ENCODE data around the gene CFAP73. TPM values are rescaled to one million over a fixed set of nuclear protein-coding genes. Genes with fewer than 3 reads are reported as not detected.

The CFAP73 gene
- total and polyA plus RNA-seq, 4 experiments from 2014 or later: 0.18 TPM; not detected in 3

DNA sequence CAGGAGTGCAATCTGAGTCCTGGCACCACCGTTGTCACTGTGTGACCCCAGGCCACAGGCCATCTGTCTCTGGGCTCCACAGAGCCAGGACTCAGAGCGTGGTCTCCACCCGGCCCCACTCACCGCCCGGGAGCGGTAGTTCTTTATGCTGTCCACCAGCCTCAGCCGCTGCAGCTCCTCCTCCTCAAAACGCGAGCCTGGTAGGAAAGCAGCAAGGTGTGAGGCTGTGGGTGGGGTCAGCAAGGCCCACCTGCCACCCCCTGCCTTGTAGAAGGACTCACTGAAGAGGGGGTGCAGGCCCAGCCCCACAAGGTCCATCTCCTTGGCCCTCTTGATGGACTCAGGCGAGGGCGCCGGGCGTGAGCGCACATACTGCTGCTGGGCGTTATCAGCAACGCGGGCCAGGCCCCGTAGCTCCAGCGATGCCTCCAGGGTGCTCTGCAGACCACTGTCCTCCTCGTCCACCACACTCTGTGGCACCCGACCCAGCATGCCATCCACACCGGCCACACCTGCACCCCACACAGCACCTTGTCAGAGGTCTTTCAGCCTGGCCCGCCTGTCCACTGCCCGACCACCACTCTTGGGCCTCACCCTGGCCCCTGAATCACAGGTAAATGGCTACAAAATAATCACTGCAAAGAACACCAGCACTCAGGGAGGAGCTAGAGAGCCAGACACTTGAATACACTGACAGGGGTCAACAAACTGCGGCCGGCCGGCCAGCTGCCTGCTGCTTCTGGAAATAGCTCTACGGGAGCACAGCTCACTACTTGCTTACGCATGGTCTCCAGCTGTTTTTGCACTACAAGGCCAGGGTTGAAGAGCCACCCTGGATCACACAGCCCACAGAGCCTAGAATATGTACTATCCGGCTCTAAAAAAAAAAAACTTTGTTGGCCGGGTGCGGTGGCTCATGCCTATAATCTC lies 16.3 kb downstream of the CFAP73 start:
- Mint-ChIP-seq H3K4me1 (peaks cover 0 to 5% (median 0%) of the 10 kb centered on the region in 4 donors), H3K36me3 (peaks cover 42 to 57% of the 10 kb centered on the region in 2 donors), H3K27me3 (no peaks in the 10 kb centered on the region), H3K27ac (peak overlapping the region in 1 of 7 donors; percentile 53), H3K4me3 (no peak overlapping the region), H3K9me3 (no peaks in the 10 kb centered on the region)
- H3K4me3 ChIP-seq (ENCODE audit: low read length in 2 of 2): no peak overlapping the region
- POLR2A ChIA-PET (ENCODE audit: partially characterized antibody): no interaction called here
- H3K4me1 ChIP-seq (ENCODE audit: insufficient read depth, low read length): no peaks in the 10 kb centered on the region
- no peaks in the 10 kb centered on the region for H3K9me3 ChIP-seq (ENCODE audit: control insufficient read depth in 1 of 2, low read length in 2 of 2)
- H3K36me3 ChIP-seq (ENCODE audit: insufficient read depth, low read length): peaks cover 77% of the 10 kb centered on the region
- H3K27ac ChIP-seq (ENCODE audit: low read depth, low read length): no peak overlapping the region
- intact Hi-C loops (cut with micrococcal nuclease): no loop called here
- CTCF ChIA-PET (ENCODE audit: partially characterized antibody): interaction anchor here (0.6 to 2.1 kb wide), 6 partner anchors 8 to 130 kb away, joined by 3 to 15 read pairs (median 4); partner anchors contain the start of gene CFAP73
- no peak for DNase-seq
- H3K27me3 ChIP-seq (ENCODE audit: insufficient read depth, low read length): no peaks in the 10 kb centered on the region

DNA sequence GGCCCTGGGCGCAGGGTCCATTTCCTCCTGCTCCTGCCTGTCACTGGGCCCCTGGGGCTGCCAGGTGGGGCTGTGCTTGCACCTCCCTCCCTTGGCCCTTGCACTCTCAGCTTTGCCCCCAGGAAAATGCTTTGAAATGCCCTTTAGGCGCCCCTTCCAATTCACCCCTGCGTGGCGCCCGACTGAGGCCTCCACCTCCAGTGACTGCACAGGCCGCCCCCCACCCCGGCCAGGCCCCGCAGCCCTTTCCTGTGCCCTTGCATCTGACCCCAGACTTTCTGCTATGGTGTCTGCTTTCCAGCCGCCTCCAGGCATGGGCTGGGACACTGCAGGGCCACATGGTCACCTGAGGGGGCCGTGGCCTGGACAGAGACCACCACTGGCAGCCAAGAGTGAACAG lies 18.3 kb downstream of the CFAP73 start:
- Mint-ChIP-seq H3K4me1 (peaks cover 0 to 3% (median 0%) of the 10 kb centered on the region in 4 donors), H3K27me3 (no peaks in the 10 kb centered on the region), H3K4me3 (no peak overlapping the region), H3K9me3 (no peaks in the 10 kb centered on the region), H3K36me3 (peaks cover 52 to 68% of the 10 kb centered on the region in 2 donors), H3K27ac (no peak overlapping the region)
- Histone ChIP-seq H3K4me3 (ENCODE audit: low read length in 2 of 2) (no peak overlapping the region), H3K36me3 (ENCODE audit: insufficient read depth, low read length) (peaks cover 88% of the 10 kb centered on the region), H3K9me3 (ENCODE audit: control insufficient read depth in 1 of 2, low read length in 2 of 2) (no peaks in the 10 kb centered on the region), H3K4me1 (ENCODE audit: insufficient read depth, low read length) (no peaks in the 10 kb centered on the region), H3K27ac (ENCODE audit: low read depth, low read length) (no peak overlapping the region), H3K27me3 (ENCODE audit: insufficient read depth, low read length) (no peaks in the 10 kb centered on the region)
- ChIA-PET POLR2A (ENCODE audit: partially characterized antibody) (no interaction called here), CTCF (ENCODE audit: partially characterized antibody) (interaction anchor here (1.0 kb wide), 1 partner anchor 69 kb away, joined by 3 read pairs; no protein-coding TSS in a partner anchor)
- intact Hi-C loops (cut with micrococcal nuclease): no loop called here
- no peak for DNase-seq

DNA sequence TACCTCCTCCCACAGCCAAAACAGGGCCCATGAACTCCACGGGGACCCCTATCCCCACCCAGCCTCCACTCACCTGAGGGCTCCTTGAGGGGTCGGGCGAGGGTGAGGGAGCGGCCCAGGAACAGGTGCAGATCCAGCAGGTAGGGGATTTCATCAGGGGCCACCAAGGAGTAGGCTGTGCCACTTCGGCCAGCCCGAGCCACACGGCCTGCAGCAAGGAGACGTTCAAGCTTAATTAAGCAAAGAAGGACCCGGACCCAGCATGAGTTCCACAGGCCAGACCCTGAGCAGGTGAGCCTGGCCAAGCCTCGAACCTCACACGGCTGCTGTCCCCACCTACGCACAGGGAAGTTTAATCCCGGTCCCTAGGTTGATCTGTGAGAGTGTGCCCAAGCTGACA lies 20.2 kb downstream of the CFAP73 start:
- Histone ChIP-seq H3K4me1 (ENCODE audit: insufficient read depth, low read length) (no peaks in the 10 kb centered on the region), H3K4me3 (ENCODE audit: low read length in 2 of 2) (no peak overlapping the region), H3K27me3 (ENCODE audit: insufficient read depth, low read length) (no peaks in the 10 kb centered on the region), H3K36me3 (ENCODE audit: insufficient read depth, low read length) (peaks cover 84% of the 10 kb centered on the region), H3K27ac (ENCODE audit: low read depth, low read length) (no peak overlapping the region), H3K9me3 (ENCODE audit: control insufficient read depth in 1 of 2, low read length in 2 of 2) (no peaks in the 10 kb centered on the region)
- H3K27me3 Mint-ChIP-seq: no peaks in the 10 kb centered on the region
- intact Hi-C loops (cut with micrococcal nuclease): no loop called here
- CTCF ChIA-PET (ENCODE audit: partially characterized antibody): interaction anchor here (0.7 to 5.7 kb wide), 3 partner anchors 10 to 121 kb away, joined by 3 to 38 read pairs (median 6); no protein-coding TSS in a partner anchor
- H3K36me3 Mint-ChIP-seq: peaks cover 55 to 72% of the 10 kb centered on the region in 2 donors
- no peaks in the 10 kb centered on the region for H3K9me3 Mint-ChIP-seq
- POLR2A ChIA-PET (ENCODE audit: partially characterized antibody): no interaction called here
- no peak for DNase-seq
- no peak overlapping the region for H3K27ac Mint-ChIP-seq
- H3K4me3 Mint-ChIP-seq: no peak overlapping the region
- peaks cover 2 to 5% (median 4%) of the 10 kb centered on the region in 4 donors for H3K4me1 Mint-ChIP-seq

DNA sequence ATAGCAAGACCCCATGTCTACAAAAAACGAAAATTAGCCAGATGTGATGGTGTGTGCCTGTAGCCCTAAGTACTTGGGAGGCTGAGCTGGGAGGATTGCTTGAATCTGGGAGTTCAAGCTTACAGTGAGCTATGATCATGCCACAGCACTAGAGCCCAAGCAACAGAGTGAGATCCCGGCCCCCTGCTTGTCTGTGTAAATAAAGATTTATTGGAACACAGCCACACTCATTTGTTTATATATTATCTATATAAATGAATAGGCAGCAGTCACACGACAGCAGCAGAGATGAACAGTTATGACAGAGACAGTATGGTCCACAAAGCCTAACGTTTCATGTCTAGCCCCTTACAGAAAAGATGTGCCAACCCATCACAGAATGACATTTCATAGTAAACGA lies 20.9 kb downstream of the CFAP73 start:
- Histone ChIP-seq H3K9me3 (ENCODE audit: control insufficient read depth in 1 of 2, low read length in 2 of 2) (no peaks in the 10 kb centered on the region), H3K27ac (ENCODE audit: low read depth, low read length) (no peak overlapping the region), H3K4me1 (ENCODE audit: insufficient read depth, low read length) (no peaks in the 10 kb centered on the region), H3K27me3 (ENCODE audit: insufficient read depth, low read length) (no peaks in the 10 kb centered on the region), H3K4me3 (ENCODE audit: low read length in 2 of 2) (no peak overlapping the region), H3K36me3 (ENCODE audit: insufficient read depth, low read length) (peaks cover 76% of the 10 kb centered on the region)
- intact Hi-C loops (cut with micrococcal nuclease): no loop called here
- no peak overlapping the region for H3K4me3 Mint-ChIP-seq
- H3K27me3 Mint-ChIP-seq: no peaks in the 10 kb centered on the region
- H3K9me3 Mint-ChIP-seq: no peaks in the 10 kb centered on the region
- H3K4me1 Mint-ChIP-seq: peaks cover 2 to 7% (median 4%) of the 10 kb centered on the region in 4 donors
- H3K27ac Mint-ChIP-seq: no peak overlapping the region
- H3K36me3 Mint-ChIP-seq: peaks cover 60 to 71% of the 10 kb centered on the region in 2 donors
- ChIA-PET POLR2A (ENCODE audit: partially characterized antibody) (interaction anchor here (0.9 kb wide), 1 partner anchor 15 kb away, joined by 4 read pairs; the partner anchor contains the start of genes DDX54 and RITA1), CTCF (ENCODE audit: partially characterized antibody) (interaction anchor here (0.7 to 5.7 kb wide), 3 partner anchors 9 to 122 kb away, joined by 3 to 38 read pairs (median 6); no protein-coding TSS in a partner anchor)
- DNase-seq: no peak

DNA sequence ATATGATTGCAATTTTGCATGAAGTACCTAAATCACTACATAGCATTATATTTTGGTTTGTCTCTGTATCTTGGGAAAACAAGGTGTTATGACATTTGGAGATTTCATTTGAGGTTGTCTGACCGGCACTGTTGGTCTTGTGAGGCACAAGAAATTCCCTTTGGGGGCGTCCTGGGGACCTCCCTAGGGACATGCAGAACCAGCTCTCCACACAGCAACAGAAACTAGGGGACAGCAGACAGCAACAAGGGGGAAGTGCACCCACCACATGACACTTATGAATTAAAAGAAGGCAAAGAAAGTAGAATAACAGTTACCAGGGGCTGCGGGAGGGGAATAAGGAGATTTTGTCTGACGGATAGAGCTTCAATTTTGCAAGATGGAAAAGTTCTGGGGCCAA lies 21.4 kb downstream of the CFAP73 start:
- Mint-ChIP-seq H3K9me3 (no peaks in the 10 kb centered on the region), H3K27me3 (no peaks in the 10 kb centered on the region), H3K27ac (no peak overlapping the region), H3K4me3 (no peak overlapping the region), H3K4me1 (peaks cover 2 to 7% (median 4%) of the 10 kb centered on the region in 4 donors), H3K36me3 (peaks cover 59 to 70% of the 10 kb centered on the region in 2 donors)
- intact Hi-C loops (cut with micrococcal nuclease): no loop called here
- H3K27me3 ChIP-seq (ENCODE audit: insufficient read depth, low read length): no peaks in the 10 kb centered on the region
- peaks cover 72% of the 10 kb centered on the region for H3K36me3 ChIP-seq (ENCODE audit: insufficient read depth, low read length)
- H3K9me3 ChIP-seq (ENCODE audit: control insufficient read depth in 1 of 2, low read length in 2 of 2): no peaks in the 10 kb centered on the region
- CTCF ChIA-PET (ENCODE audit: partially characterized antibody): interaction anchor here (1.3 to 5.7 kb wide), 4 partner anchors 9 to 178 kb away, joined by 5 to 38 read pairs (median 7); no protein-coding TSS in a partner anchor
- no peak overlapping the region for H3K27ac ChIP-seq (ENCODE audit: low read depth, low read length)
- POLR2A ChIA-PET (ENCODE audit: partially characterized antibody): interaction anchor here (0.9 kb wide), 1 partner anchor 15 kb away, joined by 4 read pairs; the partner anchor contains the start of genes DDX54 and RITA1
- no peaks in the 10 kb centered on the region for H3K4me1 ChIP-seq (ENCODE audit: insufficient read depth, low read length)
- no peak for DNase-seq
- no peak overlapping the region for H3K4me3 ChIP-seq (ENCODE audit: low read length in 2 of 2)

DNA sequence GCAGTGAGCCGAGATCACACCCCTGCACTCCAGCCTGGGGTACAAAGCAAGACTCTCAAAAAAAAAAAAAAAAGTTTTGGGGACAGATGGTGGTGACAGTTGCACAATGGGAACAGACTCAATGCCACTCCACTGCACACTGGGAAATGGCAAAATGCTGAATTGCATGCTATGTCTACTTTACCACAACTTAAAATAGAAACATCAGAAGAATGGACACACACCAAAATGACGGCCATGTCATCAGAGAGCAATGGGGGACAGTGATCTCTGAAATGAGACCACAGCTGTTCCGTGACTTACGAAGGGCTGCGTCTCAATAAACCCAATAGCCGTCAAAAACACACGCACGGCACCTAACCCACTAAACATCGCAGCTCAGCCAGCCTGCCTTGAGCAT lies 22.0 kb downstream of the CFAP73 start:
- H3K9me3 ChIP-seq (ENCODE audit: control insufficient read depth in 1 of 2, low read length in 2 of 2): no peaks in the 10 kb centered on the region
- no peak for DNase-seq
- Mint-ChIP-seq H3K27ac (no peak overlapping the region), H3K36me3 (peaks cover 58 to 69% of the 10 kb centered on the region in 2 donors), H3K4me3 (no peak overlapping the region), H3K27me3 (no peaks in the 10 kb centered on the region), H3K9me3 (no peaks in the 10 kb centered on the region), H3K4me1 (peaks cover 2 to 7% (median 4%) of the 10 kb centered on the region in 4 donors)
- intact Hi-C loops (cut with micrococcal nuclease): no loop called here
- no peaks in the 10 kb centered on the region for H3K4me1 ChIP-seq (ENCODE audit: insufficient read depth, low read length)
- ChIA-PET POLR2A (ENCODE audit: partially characterized antibody) (no interaction called here), CTCF (ENCODE audit: partially characterized antibody) (interaction anchor here (1.0 to 5.7 kb wide), 4 partner anchors 8 to 179 kb away, joined by 4 to 38 read pairs (median 6); no protein-coding TSS in a partner anchor)
- no peaks in the 10 kb centered on the region for H3K27me3 ChIP-seq (ENCODE audit: insufficient read depth, low read length)
- H3K36me3 ChIP-seq (ENCODE audit: insufficient read depth, low read length): peaks cover 66% of the 10 kb centered on the region
- no peak overlapping the region for H3K4me3 ChIP-seq (ENCODE audit: low read length in 2 of 2)
- no peak overlapping the region for H3K27ac ChIP-seq (ENCODE audit: low read depth, low read length)

DNA sequence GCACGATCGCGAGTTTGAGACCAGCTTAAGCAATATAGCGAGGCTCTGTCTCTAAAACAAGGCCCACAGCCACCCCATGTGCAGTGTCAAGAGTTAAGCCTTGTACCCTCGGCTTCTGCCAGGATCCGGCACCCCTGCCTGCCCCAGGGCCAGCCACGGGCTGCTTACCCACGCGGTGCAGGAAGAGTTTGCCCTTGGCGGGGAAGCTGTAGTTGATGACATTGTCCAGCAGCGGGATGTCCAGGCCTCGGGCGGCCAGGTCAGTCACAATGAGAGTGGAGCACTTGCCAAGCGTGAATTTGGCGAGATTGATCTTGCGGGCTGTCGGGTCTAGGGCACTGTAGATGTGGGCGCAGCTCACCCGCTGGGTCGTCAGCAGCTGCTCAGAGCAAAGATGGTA lies 22.7 kb downstream of the CFAP73 start:
- H3K36me3 Mint-ChIP-seq: peaks cover 60 to 71% of the 10 kb centered on the region in 2 donors
- Histone ChIP-seq H3K4me3 (ENCODE audit: low read length in 2 of 2) (no peak overlapping the region), H3K9me3 (ENCODE audit: control insufficient read depth in 1 of 2, low read length in 2 of 2) (no peaks in the 10 kb centered on the region), H3K36me3 (ENCODE audit: insufficient read depth, low read length) (peaks cover 67% of the 10 kb centered on the region), H3K4me1 (ENCODE audit: insufficient read depth, low read length) (no peaks in the 10 kb centered on the region), H3K27ac (ENCODE audit: low read depth, low read length) (no peak overlapping the region), H3K27me3 (ENCODE audit: insufficient read depth, low read length) (no peaks in the 10 kb centered on the region)
- ChIA-PET CTCF (ENCODE audit: partially characterized antibody) (interaction anchor here (0.5 to 5.7 kb wide), 8 partner anchors 8 to 253 kb away, joined by 3 to 38 read pairs (median 5); no protein-coding TSS in a partner anchor), POLR2A (ENCODE audit: partially characterized antibody) (interaction anchor here (1.3 kb wide), 1 partner anchor 12 kb away, joined by 6 read pairs; the partner anchor contains the start of gene DDX54)
- intact Hi-C loops (cut with micrococcal nuclease): no loop called here
- H3K9me3 Mint-ChIP-seq: no peaks in the 10 kb centered on the region
- H3K4me1 Mint-ChIP-seq: peaks cover 2 to 7% (median 4%) of the 10 kb centered on the region in 4 donors
- H3K27me3 Mint-ChIP-seq: no peaks in the 10 kb centered on the region
- H3K27ac Mint-ChIP-seq: peak overlapping the region in 1 of 7 donors; percentile 43
- no peak overlapping the region for H3K4me3 Mint-ChIP-seq
- DNase-seq: no peak

Measured in CD4-positive, alpha-beta memory T cell (primary cell).